HG03280 (cell line): ENCODE measurements around the gene MORN1.

Experiments
- ATAC-seq: cut with Tn5 transposase; IDR thresholded peaks from one replicate; pipeline ENCODE4 v1.9.1; 2021; ENCODE audit warnings: mild to moderate bottlenecking, moderate library complexity; ENCODE audit not compliant: unreplicated experiment

The MORN1 gene

GRCh38 chr1:2388004-2388913 lies 3.1 kb downstream of the MORN1 start:
- no peak for ATAC-seq

GRCh38 chr1:2386636-2387611 lies 4.4 kb downstream of the MORN1 start:
- ATAC-seq, result no peak

DNA sequence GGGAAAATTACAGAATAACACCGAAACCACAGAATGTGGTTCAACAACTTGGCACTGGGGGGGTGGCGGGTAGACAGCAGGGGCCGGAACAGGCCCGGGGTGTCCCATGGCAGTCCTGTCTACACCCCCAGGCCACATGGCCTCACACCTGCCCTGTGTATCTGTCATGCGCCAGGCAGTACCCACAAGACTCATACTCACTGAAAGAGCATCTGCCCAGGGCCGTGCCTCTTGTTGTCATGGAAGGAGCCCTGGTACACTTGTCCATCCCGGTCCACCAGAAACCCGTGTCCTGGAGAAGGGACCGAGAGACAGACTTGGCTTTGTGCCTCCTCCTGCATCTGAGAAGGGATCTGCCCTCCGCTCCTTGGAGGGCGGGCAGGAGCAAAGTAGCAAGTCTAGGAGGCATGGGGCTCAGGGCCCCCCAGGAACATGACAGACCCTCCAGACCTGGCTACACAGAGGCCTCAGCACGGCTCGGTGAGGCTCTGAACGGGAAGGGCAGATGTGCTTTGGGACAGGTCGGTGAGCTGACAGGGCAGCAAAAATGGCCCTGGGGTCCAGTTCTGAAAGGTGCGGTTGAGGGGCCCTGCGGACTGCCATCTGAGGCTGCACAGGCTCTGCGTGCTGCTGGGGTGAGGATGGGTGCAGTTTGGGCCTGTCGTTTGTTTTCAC lies 5.6 kb downstream of the MORN1 start:
- no peak for ATAC-seq

- no peak for ATAC-seq
These were observed 6.3 kb downstream of the MORN1 start for GRCh38 chr1:2384941-2385481.

DNA sequence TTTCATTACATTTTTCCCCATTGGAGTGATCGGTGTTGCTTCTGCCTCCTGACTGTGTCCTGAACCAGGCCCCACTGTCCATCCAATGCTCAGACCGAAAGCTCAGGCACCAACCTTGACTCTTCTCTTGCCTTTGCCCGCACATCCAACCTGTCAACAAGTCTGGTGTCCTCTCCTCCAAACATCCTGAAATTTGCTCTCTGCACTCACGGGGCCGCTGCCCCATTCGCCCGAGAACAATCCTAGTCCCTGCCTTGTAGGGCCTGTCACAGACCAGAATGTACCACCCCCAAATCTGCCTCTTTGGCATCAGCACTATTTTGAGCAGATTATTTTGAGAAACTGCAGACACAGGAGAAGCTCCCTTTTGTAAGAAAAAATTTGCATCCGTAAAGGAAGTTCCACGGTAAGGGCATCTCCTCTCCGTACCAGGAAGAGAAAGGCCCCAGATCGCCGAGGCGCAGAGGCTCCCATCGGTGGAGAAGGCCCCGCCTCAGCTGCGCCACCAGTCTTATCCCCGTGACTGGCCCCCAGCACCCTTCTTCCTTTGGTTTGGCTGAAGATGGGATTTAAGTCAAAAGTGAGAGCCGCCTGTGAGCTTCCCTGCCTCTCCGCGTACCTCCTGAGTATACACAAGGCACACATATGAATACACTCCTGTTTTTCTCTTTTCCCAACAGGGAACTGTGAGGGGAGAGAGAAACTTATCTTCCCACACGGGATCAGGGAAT lies 7.1 kb downstream of the MORN1 start:
- no peak for ATAC-seq

DNA sequence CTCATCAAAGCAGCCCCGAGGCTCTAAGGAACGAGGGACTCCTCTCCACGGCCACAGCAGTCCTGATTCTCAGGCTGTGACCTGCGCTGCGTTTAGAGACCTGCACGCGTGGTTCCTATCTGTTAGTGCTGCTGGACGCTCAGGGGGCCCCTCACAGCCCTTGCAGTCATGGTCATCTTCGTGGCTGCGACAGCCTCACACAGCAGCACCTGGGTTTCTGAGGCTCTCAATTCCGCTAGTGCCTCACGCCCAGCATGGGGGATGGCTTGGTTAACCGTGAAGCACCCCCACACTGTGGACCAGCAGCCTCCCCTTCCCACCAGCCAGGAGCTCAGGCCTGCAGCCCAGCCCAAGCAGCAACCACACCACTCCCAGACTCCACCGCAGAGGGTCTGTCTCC lies 7.8 kb downstream of the MORN1 start:
- ATAC-seq, result no peak

GRCh38 chr1:2382621-2383361 lies 8.6 kb downstream of the MORN1 start:
- no peak for ATAC-seq

DNA sequence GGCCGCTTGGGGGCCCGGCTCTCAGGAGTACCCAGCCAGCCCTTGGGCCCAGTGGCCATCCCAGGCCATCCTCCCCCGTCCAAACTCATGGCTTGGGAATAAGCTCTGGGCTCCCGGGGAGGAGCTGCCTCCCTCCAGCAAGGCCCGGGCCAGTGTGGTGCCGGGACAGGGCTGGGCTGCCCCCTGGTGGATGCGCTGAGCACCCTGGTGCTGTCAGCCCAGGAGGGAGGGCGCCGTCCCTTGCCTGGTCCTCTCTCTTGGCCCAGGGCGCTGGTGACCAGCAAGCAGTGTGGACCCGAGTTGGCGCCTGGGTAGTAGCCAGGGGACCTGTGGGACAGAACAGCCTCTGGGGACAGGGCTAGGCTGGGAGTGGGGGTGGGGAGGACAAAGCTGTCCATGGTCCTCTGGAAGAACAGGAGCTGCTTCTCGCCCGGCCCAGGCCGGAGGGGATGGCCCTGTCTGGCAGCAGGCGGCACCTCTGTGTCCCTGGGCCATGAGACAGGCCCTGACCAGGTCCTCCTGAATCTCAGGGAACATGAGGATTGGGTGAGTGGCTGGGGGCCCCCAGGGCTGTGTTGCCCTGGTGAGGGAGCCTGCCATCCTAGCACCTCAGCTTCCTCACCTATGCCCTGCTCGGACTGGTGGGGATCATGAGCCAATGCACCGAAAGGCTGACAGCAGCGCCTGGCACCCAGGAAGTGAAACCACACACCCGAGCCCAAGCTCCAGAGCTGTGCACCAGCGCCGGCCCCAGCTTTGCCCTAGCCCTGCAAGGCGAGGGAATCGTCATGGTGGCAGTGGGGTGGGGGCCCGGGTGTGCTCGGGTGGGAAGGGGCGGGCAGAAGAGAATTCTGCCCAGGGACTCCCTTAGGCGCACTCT lies 9.4 kb downstream of the MORN1 start:
- peak; percentile 52 for ATAC-seq

DNA sequence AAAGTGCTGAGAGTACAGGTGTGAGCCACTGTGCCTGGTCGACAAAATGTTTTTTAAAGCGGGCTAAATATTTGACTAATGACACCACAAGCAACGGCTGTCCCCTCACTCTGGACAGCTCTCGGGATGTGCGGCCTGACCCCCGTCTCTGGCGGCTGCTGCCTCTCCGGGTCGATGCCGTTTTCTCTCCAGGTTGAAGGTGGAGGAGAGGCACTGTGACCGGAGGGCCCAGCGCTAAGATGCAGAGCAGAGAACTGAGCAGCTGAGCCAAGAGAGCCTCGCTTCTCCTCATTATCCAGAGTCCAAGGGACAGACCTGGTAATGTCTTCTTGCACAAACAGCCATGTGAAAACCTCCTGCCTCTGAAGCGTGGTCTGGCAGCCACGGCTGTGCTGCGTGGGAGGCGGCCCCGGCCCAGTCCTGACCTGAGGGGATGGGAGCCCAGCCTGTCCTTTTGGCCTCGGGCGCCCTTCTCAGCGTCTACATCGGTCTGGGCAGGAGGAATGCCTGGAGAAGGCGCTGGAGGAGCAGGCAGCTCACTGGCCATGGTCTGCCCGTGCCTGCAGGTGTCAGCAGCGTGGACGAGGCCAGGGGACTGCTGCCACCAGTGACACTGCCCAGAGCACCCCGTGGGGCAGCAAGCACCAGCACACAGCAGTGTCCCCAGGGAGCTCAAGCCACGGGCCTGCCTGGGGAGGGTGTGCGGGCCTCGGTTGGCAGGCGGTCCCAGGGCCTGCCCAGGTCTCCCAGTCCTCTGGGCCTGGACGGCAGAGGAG lies 10.3 kb downstream of the MORN1 start:
- ATAC-seq, result no peak

- ATAC-seq, result no peak
These were observed 11.5 kb downstream of the MORN1 start for GRCh38 chr1:2379733-2380404.

GRCh38 chr1:2378956-2379732 lies 12.2 kb downstream of the MORN1 start:
- ATAC-seq, result no peak

DNA sequence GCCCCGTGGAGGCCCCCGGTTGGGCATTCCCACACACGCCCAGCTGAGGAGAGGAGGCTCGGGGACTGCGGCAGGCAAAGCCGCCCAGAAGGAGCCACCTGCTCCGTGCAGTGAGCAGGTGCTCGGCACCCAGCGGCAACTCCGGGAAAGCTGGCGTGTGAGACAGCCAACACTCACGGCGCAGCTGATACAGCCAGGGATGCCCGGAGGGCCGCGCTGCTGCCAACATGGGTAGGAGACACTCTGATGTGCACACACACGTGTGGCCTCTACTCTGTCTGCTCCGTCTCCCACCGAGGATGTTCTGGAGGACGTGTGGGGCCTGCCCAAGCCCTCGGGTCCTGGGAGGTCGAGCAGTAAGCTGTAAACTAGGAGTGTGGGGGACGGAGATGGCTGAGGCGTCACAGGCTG lies 12.9 kb downstream of the MORN1 start:
- no peak for ATAC-seq

DNA sequence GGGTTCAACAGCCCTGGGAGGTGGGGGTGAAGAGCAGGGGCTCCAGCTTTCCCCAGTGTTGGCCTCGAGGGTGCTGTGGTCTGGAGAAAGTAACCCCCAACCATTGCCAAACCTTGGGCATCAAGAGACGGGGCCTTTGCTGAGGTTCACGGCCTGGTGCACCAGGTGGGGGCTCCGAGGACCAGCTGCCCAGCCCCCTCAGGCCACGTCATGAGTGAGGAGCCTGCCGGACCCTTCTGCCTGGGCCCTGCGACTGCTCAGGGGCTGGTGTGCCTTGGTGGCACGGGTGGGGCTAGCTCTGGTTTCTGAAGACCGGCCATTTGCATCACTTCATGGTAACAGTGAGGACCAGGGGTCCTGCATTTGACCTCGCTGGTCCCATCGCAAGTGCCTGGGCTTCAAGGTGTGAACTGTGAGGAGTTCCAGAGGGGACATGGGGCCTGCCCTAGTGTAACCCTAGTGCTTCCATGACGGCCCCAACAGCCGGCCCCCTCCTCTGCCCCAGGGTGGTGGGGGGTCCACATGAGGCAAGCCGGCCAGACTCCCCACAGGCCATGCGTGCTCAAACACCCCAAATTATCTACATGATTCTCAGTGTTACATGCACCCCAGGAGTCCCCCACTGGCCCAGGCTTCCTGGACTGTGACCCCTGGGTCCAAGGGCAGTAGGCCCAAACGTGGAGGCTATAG lies 13.5 kb downstream of the MORN1 start:
- ATAC-seq, result no peak

- ATAC-seq, result no peak
These were observed 14.3 kb downstream of the MORN1 start for GRCh38 chr1:2376931-2377672.

GRCh38 chr1:2376261-2376741 lies 15.1 kb downstream of the MORN1 start:
- no peak for ATAC-seq
